LNCaP clone FGC (cell line): Measurements from ENCODE around the gene PRPF18.

Experiments
- DNase-seq: peaks from one replicate; pipeline ENCODE4 v3.0.0-alpha.2; 2011; ENCODE audit warnings: low read depth
- H3K4me3 ChIP-seq: 2 replicates; pipeline ENCODE4 v1.5.1; 2011; ENCODE audit warnings: mild to moderate bottlenecking, low read depth, low read length, control low read depth
- CTCF ChIP-seq: IDR thresholded peaks from 2 replicates; pipeline ENCODE4 v1.5.1; 2012; ENCODE audit warnings: mild to moderate bottlenecking; ENCODE audit not compliant: control insufficient read depth, insufficient read depth; ENCODE audit errors: extremely low read depth

The PRPF18 gene

GRCh38 chr10:13658264-13658663 is 71.5 kb downstream of the PRPF18 start:
- no peak for DNase-seq
- TF ChIP-seq CTCF: no peak

GRCh38 chr10:13658871-13659685 is 72.3 kb downstream of the PRPF18 start:
- DNase-seq: no peak
- no peak for TF ChIP-seq CTCF
- no peak overlapping the region for H3K4me3 ChIP-seq

More at GRCh38 chr10:13658264-13658663, 71.5 kb downstream of the PRPF18 start:
- H3K4me3 ChIP-seq: no peak overlapping the region

GRCh38 chr10:13659887-13660550 is 73.3 kb downstream of the PRPF18 start:
- peak; percentile 93 for TF ChIP-seq CTCF
- no peak for DNase-seq
- no peak overlapping the region for H3K4me3 ChIP-seq

GRCh38 chr10:13660551-13660920 is 73.8 kb downstream of the PRPF18 start:
- TF ChIP-seq CTCF: no peak
- H3K4me3 ChIP-seq: no peak overlapping the region
- no peak for DNase-seq

GRCh38 chr10:13661256-13661655 is 74.5 kb downstream of the PRPF18 start:
- TF ChIP-seq CTCF: no peak
- DNase-seq: no peak
- H3K4me3 ChIP-seq: no peak overlapping the region

- no peak for DNase-seq
- TF ChIP-seq CTCF: no peak
- no peak overlapping the region for H3K4me3 ChIP-seq
Observed at GRCh38 chr10:13665516-13666262, 78.9 kb downstream of the PRPF18 start.
